H1 (cell line): Measurements from ENCODE around the gene CACNA1E. TPM values are rescaled to one million over a fixed set of nuclear protein-coding genes. Genes with fewer than 3 reads are reported as not detected.

ENCODE experiments used
- EP300 ChIP-seq, 2 experiments: IDR thresholded peaks; 1 replicate in 1 of 2; 2 replicates in 1 of 2; pipeline ENCODE4 v1.6.1; 2011 to 2012; ENCODE audit warnings: low read depth in 2 of 2, low read length in 2 of 2, mild to moderate bottlenecking in 2 of 2, borderline replicate concordance in 1 of 2, inconsistent platforms in 1 of 2, moderate library complexity in 1 of 2
- polyA plus RNA-seq, 7 experiments: library from polyadenylated mRNA; depleted of rRNA in 3 of 7; stranded (reverse) in 5 of 7; unstranded in 2 of 7; fragments of >200 nt in 5 of 7; fragments of 200-250 nt in 2 of 7; gene quantifications; 1 replicate in 5 of 7; 2 replicates in 1 of 7; 4 replicates in 1 of 7; pipeline versions ENCODE4 v1.2.1 to v1.2.3, GENCODE V29; 2011 to 2013; ENCODE audit warnings: missing spikeins in 2 of 7, mixed read lengths in 2 of 7
- total RNA-seq: library from RNA; stranded (reverse); fragmentation: NEBNext Ultra II Directional; extraction: Animal tissue kit (Norgen Biotek cat#: 25700); gene quantifications from 2 replicates; pipeline ENCODE4 v1.2.1, GENCODE V29; 2021

The CACNA1E gene
- total and polyA plus RNA-seq, 2 of the 8 experiments (the other 6 are each of a cell fraction or from before 2014, with no cell fraction given): 0.98 to 1.3 TPM

DNA sequence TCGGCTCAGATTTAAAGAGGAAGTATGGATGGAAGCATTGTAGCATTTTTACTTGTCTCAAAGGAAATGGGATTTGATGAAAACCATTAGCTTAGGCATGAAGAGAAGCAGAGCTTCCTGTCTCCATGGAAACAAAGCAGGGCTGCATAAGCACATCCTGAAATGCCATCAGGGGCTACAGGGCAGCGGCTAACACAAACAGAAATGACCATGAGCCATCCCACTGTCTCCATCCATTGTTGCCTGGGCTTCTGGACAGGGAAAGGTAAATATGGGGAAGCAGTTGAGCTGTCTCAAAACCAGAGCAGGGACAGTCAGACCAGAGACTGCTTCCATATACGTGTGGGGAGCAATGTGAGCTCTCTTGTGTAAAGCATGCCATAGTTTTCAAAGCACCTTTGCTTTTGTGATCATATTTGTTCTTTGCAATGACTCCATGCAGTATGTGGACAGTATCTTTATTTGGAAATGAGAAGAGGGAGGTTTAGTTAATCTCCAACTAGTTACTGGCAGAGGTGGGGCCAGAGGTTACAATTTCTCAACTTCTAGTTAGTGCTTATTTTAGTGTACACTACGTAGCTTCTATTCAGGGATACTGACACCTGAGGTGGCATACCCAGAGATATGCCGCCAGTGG, 176.1 kb downstream of the CACNA1E start (continued):
- no peak for TF ChIP-seq EP300 (IDR thresholded peaks at IDR 0.05; ENCODE audit: borderline replicate concordance in 1 of 2, low read depth in 2 of 2, low read length in 2 of 2)
- TF ChIP-seq, all 59 proteins: peak for 0
